Measurements from ENCODE around the gene ADGRG6. TPM values are rescaled to one million over a fixed set of nuclear protein-coding genes. Genes with fewer than 3 reads are reported as not detected.
"Not testable (repeated sequence)": the region's sequence is repeated elsewhere in the genome, so short reads cannot be mapped to it uniquely, and the experiment has no call there.

Gene ADGRG6
- total RNA-seq, 1 experiment from 2014 or later: 5.3 TPM

DNA sequence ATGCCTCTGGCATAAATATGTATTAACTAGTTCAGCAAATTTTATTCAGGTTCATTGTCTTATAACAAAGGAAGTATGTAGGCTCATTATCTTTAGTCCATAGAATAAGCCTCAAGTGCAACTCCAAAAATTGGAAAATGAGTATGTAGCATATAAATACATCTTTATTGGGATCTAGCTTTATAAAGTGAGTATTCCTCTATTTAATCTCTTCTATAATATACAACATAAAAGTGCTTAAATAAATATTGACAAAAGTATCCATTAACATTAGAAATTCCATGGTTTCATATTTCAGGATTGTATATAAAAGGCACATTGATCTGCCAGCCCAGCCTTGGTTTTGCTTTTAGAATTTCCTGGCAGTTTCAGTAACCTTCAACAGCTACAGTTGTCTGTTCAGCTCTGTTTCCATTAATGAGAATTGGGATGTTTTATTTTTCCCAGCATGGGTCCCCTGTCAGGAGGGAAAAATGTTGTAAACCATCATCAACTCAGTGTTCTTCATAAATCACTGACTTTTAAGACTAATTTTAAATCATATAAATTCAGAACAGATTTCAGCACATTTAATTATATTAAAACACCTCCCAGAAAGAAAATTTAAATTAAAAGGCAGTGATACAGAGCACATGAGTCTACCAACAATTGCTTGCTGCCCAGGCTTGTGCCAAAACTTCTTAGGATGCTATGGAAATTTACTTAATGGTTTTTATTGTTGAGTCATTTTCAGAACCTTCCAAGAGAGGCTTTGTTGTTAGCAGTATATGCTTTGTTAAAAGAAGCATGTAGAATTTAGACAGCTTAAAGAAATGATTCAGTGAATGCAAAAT, 119.7 kb downstream of the ADGRG6 start:
- CTCF ChIA-PET: interaction anchor here (1.2 to 1.7 kb wide), 2 partner anchors 34 to 53 kb away, joined by 3 to 5 read pairs; no protein-coding TSS in a partner anchor
- peaks cover 6% of the 10 kb centered on the region for H3K36me3 Mint-ChIP-seq
- peaks cover 15% of the 10 kb centered on the region for H3K9me3 Mint-ChIP-seq
- DNase-seq (ENCODE audit: low spot score): no peak
- H3K27ac Mint-ChIP-seq: no peak overlapping the region
- no peak for TF ChIP-seq SMAD3 (CRISPR knock-in tag; IDR thresholded peaks at IDR 0.05; ENCODE audit: borderline replicate concordance)
- TF ChIP-seq SP1 (CRISPR knock-in tag; conservative IDR thresholded peaks at IDR 0.05): no peak
- TF ChIP-seq ZNF219 (CRISPR knock-in tag; IDR thresholded peaks at IDR 0.05; ENCODE audit: borderline replicate concordance): no peak
- no peak for TF ChIP-seq NFYB (CRISPR knock-in tag; conservative IDR thresholded peaks at IDR 0.05; ENCODE audit: low read depth)
- TF ChIP-seq, protein P1, sequence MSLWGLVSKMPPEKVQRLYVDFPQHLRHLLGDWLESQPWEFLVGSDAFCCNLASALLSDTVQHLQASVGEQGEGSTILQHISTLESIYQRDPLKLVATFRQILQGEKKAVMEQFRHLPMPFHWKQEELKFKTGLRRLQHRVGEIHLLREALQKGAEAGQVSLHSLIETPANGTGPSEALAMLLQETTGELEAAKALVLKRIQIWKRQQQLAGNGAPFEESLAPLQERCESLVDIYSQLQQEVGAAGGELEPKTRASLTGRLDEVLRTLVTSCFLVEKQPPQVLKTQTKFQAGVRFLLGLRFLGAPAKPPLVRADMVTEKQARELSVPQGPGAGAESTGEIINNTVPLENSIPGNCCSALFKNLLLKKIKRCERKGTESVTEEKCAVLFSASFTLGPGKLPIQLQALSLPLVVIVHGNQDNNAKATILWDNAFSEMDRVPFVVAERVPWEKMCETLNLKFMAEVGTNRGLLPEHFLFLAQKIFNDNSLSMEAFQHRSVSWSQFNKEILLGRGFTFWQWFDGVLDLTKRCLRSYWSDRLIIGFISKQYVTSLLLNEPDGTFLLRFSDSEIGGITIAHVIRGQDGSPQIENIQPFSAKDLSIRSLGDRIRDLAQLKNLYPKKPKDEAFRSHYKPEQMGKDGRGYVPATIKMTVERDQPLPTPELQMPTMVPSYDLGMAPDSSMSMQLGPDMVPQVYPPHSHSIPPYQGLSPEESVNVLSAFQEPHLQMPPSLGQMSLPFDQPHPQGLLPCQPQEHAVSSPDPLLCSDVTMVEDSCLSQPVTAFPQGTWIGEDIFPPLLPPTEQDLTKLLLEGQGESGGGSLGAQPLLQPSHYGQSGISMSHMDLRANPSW (CRISPR knock-in tag; conservative IDR thresholded peaks at IDR 0.05; ENCODE audit: low read depth): no peak
- TF ChIP-seq, protein P2, sequence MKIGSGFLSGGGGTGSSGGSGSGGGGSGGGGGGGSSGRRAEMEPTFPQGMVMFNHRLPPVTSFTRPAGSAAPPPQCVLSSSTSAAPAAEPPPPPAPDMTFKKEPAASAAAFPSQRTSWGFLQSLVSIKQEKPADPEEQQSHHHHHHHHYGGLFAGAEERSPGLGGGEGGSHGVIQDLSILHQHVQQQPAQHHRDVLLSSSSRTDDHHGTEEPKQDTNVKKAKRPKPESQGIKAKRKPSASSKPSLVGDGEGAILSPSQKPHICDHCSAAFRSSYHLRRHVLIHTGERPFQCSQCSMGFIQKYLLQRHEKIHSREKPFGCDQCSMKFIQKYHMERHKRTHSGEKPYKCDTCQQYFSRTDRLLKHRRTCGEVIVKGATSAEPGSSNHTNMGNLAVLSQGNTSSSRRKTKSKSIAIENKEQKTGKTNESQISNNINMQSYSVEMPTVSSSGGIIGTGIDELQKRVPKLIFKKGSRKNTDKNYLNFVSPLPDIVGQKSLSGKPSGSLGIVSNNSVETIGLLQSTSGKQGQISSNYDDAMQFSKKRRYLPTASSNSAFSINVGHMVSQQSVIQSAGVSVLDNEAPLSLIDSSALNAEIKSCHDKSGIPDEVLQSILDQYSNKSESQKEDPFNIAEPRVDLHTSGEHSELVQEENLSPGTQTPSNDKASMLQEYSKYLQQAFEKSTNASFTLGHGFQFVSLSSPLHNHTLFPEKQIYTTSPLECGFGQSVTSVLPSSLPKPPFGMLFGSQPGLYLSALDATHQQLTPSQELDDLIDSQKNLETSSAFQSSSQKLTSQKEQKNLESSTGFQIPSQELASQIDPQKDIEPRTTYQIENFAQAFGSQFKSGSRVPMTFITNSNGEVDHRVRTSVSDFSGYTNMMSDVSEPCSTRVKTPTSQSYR (CRISPR knock-in tag; IDR thresholded peaks at IDR 0.05): no peak
- TF ChIP-seq OVOL2 (CRISPR knock-in tag; IDR thresholded peaks at IDR 0.05; ENCODE audit: borderline replicate concordance): no peak
- TF ChIP-seq, protein P3, sequence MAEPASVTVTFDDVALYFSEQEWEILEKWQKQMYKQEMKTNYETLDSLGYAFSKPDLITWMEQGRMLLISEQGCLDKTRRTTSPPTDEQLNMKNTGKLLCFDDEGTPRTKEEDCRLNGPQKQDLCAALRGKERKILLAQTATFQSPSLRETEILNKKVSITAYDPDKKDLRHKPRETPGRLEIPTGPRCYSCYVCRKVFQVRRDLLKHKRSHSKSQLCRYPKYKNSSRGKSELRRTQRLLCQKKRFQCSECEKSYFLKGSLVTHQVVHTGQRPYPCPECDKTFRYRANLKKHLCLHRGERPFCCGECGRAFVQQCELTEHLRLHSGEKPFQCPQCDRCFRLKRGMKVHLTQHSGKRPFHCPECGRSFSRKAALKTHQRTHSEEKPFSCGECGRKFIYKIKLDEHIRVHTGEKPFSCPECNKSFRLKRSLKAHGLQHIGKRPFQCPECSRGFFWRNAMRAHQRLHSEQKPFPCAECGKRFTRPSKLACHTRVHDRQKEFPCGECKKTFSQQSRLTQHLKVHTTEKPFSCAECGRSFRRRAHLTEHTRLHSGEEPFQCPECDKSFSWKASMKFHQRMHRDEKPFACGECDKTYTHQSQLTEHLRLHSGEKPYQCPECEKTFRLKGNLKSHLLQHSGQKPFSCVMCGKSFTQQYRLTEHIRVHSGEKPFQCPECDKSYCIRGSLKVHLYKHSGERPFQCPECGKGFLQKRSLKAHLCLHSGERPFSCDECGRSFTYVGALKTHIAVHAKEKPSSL (CRISPR knock-in tag; conservative IDR thresholded peaks at IDR 0.05): no peak
- no peak for TF ChIP-seq HMGA2 (CRISPR knock-in tag; IDR thresholded peaks at IDR 0.05)
- TF ChIP-seq TEAD1 (CRISPR knock-in tag; IDR thresholded peaks at IDR 0.05): no peak
- TF ChIP-seq, protein P4, sequence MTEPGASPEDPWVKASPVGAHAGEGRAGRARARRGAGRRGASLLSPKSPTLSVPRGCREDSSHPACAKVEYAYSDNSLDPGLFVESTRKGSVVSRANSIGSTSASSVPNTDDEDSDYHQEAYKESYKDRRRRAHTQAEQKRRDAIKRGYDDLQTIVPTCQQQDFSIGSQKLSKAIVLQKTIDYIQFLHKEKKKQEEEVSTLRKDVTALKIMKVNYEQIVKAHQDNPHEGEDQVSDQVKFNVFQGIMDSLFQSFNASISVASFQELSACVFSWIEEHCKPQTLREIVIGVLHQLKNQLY (CRISPR knock-in tag; IDR thresholded peaks at IDR 0.05): no peak
- no peak for TF ChIP-seq ZNF232 (CRISPR knock-in tag; IDR thresholded peaks at IDR 0.05)
- no peak for TF ChIP-seq PRRX2 (CRISPR knock-in tag; IDR thresholded peaks at IDR 0.05)
- no peak overlapping the region for H3K4me3 Mint-ChIP-seq
- POLR2A ChIA-PET: interaction anchor here (0.5 kb wide), 1 partner anchor 25 kb away, joined by 5 read pairs; no protein-coding TSS in a partner anchor
- no peaks in the 10 kb centered on the region for H3K27me3 Mint-ChIP-seq (ENCODE audit: low read depth)
- no peak for ATAC-seq
- H3K4me1 Mint-ChIP-seq: peaks cover 24% of the 10 kb centered on the region

DNA sequence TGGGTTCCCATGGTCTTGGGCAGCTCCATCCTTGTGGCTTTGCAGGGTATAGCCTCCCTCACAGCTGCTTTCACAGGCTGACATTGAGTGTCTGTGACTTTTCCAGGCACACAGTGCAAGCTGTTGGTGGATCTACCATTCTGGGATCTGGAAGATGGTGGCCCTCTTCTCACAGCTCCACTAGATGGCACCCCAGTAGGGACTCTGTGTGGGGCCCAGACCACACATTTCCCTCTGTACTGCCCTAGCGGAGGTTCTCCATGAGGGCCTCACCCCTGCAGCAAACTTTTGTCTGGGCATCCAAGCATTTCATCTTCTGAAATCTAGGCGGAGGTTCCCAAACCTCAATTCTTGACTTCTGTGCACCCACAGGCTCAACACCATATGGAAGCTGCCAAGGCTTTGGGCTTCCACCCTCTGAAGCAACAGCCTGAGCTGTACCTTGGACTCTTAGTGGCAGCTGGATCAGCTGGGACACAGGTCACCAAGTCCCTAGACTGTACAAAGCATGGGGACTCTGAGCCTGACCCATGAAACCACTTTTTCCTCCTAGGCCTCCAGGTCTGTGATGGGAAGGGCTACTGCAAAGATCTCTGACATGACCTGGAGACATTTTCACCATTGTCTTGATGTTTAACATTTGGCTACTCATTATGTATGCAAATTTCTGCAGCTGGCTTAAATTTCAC, 124.8 kb downstream of the ADGRG6 start:
- POLR2A ChIA-PET, CTCF ChIA-PET: not testable (repeated sequence)

DNA sequence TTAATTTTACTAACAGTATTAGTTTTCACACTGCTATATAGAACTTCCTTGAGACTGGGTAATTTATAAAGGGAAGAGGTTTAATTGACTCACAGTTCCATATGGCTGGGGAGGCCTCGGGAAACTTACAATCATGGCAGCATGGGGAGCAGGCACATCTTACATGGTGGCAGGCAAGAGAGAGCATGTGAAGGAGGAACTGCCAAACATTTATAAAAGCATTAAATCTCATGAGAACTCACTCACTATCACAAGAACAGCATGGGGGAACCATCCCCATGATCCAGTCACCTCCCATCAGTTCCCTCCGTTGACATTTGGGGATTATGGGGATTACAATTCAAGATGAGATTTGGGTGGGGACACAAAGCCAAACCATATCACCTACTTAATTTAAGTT, 126.7 kb downstream of the ADGRG6 start:
- DNase-seq (ENCODE audit: low spot score); H3K27ac Mint-ChIP-seq; CTCF ChIA-PET; ATAC-seq; H3K4me3 Mint-ChIP-seq; POLR2A ChIA-PET; H3K27me3 Mint-ChIP-seq (ENCODE audit: low read depth); H3K4me1 Mint-ChIP-seq: not testable (repeated sequence)
- peaks cover 36% of the 10 kb centered on the region for H3K9me3 Mint-ChIP-seq
- peaks cover 22% of the 10 kb centered on the region for H3K36me3 Mint-ChIP-seq

More for the DNA sequence above, 124.8 kb downstream of the ADGRG6 start:
- DNase-seq (ENCODE audit: low spot score); ATAC-seq; H3K4me1 Mint-ChIP-seq; H3K27ac Mint-ChIP-seq; H3K4me3 Mint-ChIP-seq; H3K27me3 Mint-ChIP-seq (ENCODE audit: low read depth): not testable (repeated sequence)
- Mint-ChIP-seq H3K36me3 (peaks cover 22% of the 10 kb centered on the region), H3K9me3 (peaks cover 36% of the 10 kb centered on the region)
